Lung (tissue), 12 donors: ENCODE measurements around the gene RHBDL2. TPM values are rescaled to one million over a fixed set of nuclear protein-coding genes. Genes with fewer than 3 reads are reported as not detected.
"Not testable (repeated sequence)": the region's sequence is repeated elsewhere in the genome, so short reads cannot be mapped to it uniquely, and the experiment has no call there.

Experiments
- ATAC-seq: fragments of 200-7000 bp; cut with Tn5 transposase; one replicate; pipeline ENCODE4 v1.9.1; 2020; ENCODE audit warnings: moderate number of reproducible peaks; ENCODE audit not compliant: insufficient read depth, low FRiP score
- DNase-seq, 3 donors: peaks; one replicate each; pipeline ENCODE4 v3.0.0-alpha.2; 2013 to 2017
- H3K27ac ChIP-seq, 2 donors: one replicate each; pipeline ENCODE4 v1.5.1; 2013; ENCODE audit warnings: mild to moderate bottlenecking in 2 of 2, moderate library complexity in 2 of 2, control low read depth in 1 of 2, inconsistent platforms in 1 of 2, low read depth in 1 of 2, low read length in 1 of 2
- H3K27me3 ChIP-seq, 3 donors: one replicate each; pipeline ENCODE4 v1.5.1; 2013; ENCODE audit warnings: low read length in 2 of 3; ENCODE audit not compliant: control insufficient read depth in 3 of 3, insufficient read depth in 3 of 3
- H3K36me3 ChIP-seq, 4 donors: one replicate each; pipeline ENCODE4 v1.5.1; 2013; ENCODE audit warnings: low read length in 4 of 4, mild to moderate bottlenecking in 1 of 4, moderate library complexity in 1 of 4; ENCODE audit not compliant: control insufficient read depth in 4 of 4, insufficient read depth in 4 of 4
- H3K4me1 ChIP-seq, 5 donors: one replicate each; pipeline ENCODE4 v1.5.1; 2013; ENCODE audit warnings: low read length in 5 of 5, mild to moderate bottlenecking in 2 of 5, moderate library complexity in 1 of 5; ENCODE audit not compliant: control insufficient read depth in 5 of 5, insufficient read depth in 5 of 5
- H3K4me3 ChIP-seq: one replicate; pipeline ENCODE4 v1.5.1; 2013; ENCODE audit warnings: mild to moderate bottlenecking, control low read depth, moderate library complexity
- H3K9ac ChIP-seq, 2 donors: one replicate each; pipeline ENCODE4 v1.5.1; 2013; ENCODE audit warnings: low read length in 2 of 2, control low read depth in 1 of 2; ENCODE audit not compliant: insufficient read depth in 1 of 2
- H3K9me3 ChIP-seq, 4 donors: one replicate each; pipeline ENCODE4 v1.5.1; 2013; ENCODE audit warnings: low read length in 3 of 4, mild to moderate bottlenecking in 1 of 4, moderate library complexity in 1 of 4; ENCODE audit not compliant: control insufficient read depth in 4 of 4, insufficient read depth in 3 of 4
- WGBS, 2 donors: extraction: QIAGEN DNeasy Blood & Tissue Kit; methylation state at CpG; one replicate each; pipeline ENCODE4 v1.1.7; 2013; 5-methylcytosine and 5-hydroxymethylcytosine counted together
- polyA plus RNA-seq, 2 donors: library from polyadenylated mRNA; stranded (reverse); fragments of 200-250 nt; gene quantifications; one replicate each; pipeline ENCODE4 v1.2.1, GENCODE V29; 2013
- total RNA-seq, 2 donors: library from RNA; depleted of rRNA in 1 of 2; stranded (reverse); fragments of >200 nt in 1 of 2; gene quantifications; one replicate each; pipeline ENCODE4 v1.2.1, GENCODE V29; 2014 to 2021
- TF ChIP-seq, protein P1 (sequence below): IDR thresholded peaks from 2 replicates; pipeline ENCODE4 v1.5.1; 2012; ENCODE audit warnings: mild to moderate bottlenecking; ENCODE audit errors: control extremely low read depth, extremely low read depth
- donor health status: control.
- donor health status: control.
- donor health status: Bipolar disorder and iron deficiency.
- donor health status: healthy.
- donor health status: DM: yes; HTN: yes; CAD: no.

The RHBDL2 gene
- total and polyA plus RNA-seq, 4 donors: 0.97 to 3.3 (median 1.2) TPM

DNA sequence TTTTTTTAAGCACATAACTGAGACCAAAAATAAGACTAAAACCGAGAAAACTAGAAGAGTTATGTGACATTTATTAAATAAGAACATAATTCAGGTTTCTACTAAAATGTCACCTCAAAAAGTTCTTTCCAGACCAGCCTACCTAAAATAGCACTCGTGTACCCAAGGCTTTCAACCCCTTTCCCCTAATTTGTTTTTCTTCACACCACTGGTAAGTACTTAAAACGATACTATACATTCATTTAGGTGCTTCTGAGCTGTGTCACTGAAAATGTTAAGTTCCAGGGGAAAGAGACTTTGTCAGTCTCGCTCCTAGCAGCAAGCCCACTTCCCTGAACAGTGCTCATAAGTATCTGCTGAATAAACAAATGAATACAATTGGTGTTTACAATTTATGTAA is 88.8 kb downstream of the RHBDL2 start:
- Histone ChIP-seq H3K9ac (no peak overlapping the region), H3K4me1 (peaks cover 0 to 9% (median 0%) of the 10 kb centered on the region in 5 donors), H3K9me3 (no peaks in the 10 kb centered on the region), H3K27ac (no peak overlapping the region), H3K4me3 (no peak overlapping the region), H3K36me3 (peaks cover 7 to 29% (median 24%) of the 10 kb centered on the region in 4 donors), H3K27me3 (no peaks in the 10 kb centered on the region)
- ATAC-seq (no peak), DNase-seq (no peak)
- WGBS, 2 donors: 65 to 73% methylated on average over 4 of the region's 4 CpGs
- TF ChIP-seq, protein P1, sequence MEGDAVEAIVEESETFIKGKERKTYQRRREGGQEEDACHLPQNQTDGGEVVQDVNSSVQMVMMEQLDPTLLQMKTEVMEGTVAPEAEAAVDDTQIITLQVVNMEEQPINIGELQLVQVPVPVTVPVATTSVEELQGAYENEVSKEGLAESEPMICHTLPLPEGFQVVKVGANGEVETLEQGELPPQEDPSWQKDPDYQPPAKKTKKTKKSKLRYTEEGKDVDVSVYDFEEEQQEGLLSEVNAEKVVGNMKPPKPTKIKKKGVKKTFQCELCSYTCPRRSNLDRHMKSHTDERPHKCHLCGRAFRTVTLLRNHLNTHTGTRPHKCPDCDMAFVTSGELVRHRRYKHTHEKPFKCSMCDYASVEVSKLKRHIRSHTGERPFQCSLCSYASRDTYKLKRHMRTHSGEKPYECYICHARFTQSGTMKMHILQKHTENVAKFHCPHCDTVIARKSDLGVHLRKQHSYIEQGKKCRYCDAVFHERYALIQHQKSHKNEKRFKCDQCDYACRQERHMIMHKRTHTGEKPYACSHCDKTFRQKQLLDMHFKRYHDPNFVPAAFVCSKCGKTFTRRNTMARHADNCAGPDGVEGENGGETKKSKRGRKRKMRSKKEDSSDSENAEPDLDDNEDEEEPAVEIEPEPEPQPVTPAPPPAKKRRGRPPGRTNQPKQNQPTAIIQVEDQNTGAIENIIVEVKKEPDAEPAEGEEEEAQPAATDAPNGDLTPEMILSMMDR: no peak

DNA sequence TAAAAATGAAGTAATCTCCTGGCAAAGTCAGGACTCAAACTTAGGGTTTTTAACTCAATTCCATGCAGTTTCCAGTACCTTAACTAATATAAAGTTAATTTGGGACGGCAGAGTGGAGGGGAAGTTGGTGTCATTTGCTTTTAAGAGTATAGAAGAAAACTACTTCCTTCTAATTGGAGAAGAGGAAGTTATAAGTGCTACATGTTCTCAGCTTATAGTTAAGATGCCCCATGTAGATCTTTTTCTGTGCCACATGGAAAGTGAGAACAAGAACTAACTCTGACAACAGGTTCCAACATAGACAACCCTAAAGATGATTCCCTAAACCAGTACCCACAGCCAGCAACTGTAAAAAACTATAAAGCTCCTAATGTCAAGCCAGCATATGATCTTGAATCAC is 93.6 kb downstream of the RHBDL2 start:
- H3K4me3 ChIP-seq: no peak overlapping the region
- DNase-seq: no peak

DNA sequence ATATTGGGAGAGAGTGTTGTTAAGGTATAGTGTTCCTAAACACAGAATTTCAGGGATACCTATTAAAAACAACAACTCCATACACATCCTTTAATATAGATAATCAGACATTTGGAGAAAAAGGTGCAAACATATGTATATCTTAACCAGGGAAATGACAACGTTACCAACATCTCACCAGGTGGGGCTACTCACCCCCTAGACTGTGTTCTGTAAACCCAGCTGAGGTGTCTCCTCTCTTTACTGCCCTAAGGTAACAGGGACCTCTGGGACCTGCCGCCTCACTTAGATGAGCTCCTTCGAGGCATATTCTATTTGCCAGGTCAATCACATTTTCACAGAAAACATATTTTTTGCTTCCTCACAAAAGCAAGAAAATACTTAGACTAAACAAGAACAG is 95.4 kb downstream of the RHBDL2 start:
- Histone ChIP-seq H3K4me1 (peaks cover 0 to 2% (median 0%) of the 10 kb centered on the region in 5 donors), H3K9ac (no peak overlapping the region), H3K27me3 (no peaks in the 10 kb centered on the region), H3K27ac (no peak overlapping the region), H3K4me3 (no peak overlapping the region), H3K36me3 (peaks cover 9 to 31% (median 21%) of the 10 kb centered on the region in 4 donors), H3K9me3 (no peaks in the 10 kb centered on the region)
- ATAC-seq: no peak
- TF ChIP-seq, protein P1: no peak
- WGBS, 2 donors: 80 to 96% methylated on average over 3 of the region's 3 CpGs
- DNase-seq: no peak

More for the DNA sequence above, 93.6 kb downstream of the RHBDL2 start:
- peaks cover 9 to 34% (median 26%) of the 10 kb centered on the region in 4 donors for H3K36me3 ChIP-seq
- no peaks in the 10 kb centered on the region for H3K27me3 ChIP-seq
- ATAC-seq: no peak
- H3K27ac ChIP-seq: no peak overlapping the region
- peaks cover 0 to 2% (median 0%) of the 10 kb centered on the region in 5 donors for H3K4me1 ChIP-seq
- no peaks in the 10 kb centered on the region for H3K9me3 ChIP-seq
- TF ChIP-seq, protein P1: no peak
- 26 to 51% methylated on average over 1 of the region's 1 CpG for WGBS, 2 donors
- peak overlapping the region in 1 of 2 donors; percentile 13 for H3K9ac ChIP-seq

DNA sequence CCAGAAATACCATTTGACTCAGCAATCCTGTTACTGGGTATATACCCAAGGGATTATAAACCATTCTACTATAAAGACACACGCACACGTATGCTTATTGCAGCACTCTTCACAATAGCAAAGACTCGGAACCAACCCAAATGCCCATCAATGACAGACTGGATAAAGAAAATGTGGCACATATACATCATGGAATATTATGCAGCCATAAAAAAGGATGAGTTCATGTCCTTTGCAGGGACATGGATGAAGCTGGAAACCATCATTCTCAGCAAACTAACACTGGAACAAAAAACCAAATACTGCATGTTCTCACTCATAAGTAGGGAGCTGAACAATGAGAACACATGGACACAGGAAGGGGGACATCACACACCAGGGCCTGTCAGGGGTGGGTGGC is 96.5 kb downstream of the RHBDL2 start:
- H3K4me3 ChIP-seq, H3K9me3 ChIP-seq, DNase-seq, H3K27ac ChIP-seq, H3K4me1 ChIP-seq, ATAC-seq, H3K27me3 ChIP-seq, H3K9ac ChIP-seq: not testable (repeated sequence)
- WGBS, 2 donors: 99 to 100% methylated on average over 3 of the region's 3 CpGs
- H3K36me3 ChIP-seq: peaks cover 9 to 31% (median 16%) of the 10 kb centered on the region in 4 donors
